Suprapubic skin (tissue), 3 donors: ENCODE data around the gene NME7.
"Not testable (repeated sequence)": the region's sequence is repeated elsewhere in the genome, so short reads cannot be mapped to it uniquely, and the experiment has no call there.

ENCODE experiments used
- CTCF ChIP-seq, 2 donors: fragments of 200-600 bp in 1 of 2; fragments of 450-650 bp in 1 of 2; sonication (generic) in 1 of 2; IDR thresholded peaks; one replicate each; pipeline ENCODE4 v1.5.1; 2016 to 2019; ENCODE audit warnings: antibody characterized with exemption in 2 of 2, mild to moderate bottlenecking in 1 of 2, moderate library complexity in 1 of 2
- POLR2AphosphoS5 ChIP-seq, 3 donors: sonication (generic); formaldehyde crosslinking; IDR thresholded peaks; one replicate each; pipeline ENCODE4 v1.6.1; 2017; ENCODE audit warnings: antibody characterized with exemption in 3 of 3

- TF ChIP-seq CTCF, POLR2AphosphoS5 (IDR thresholded peaks at IDR 0.05): not testable (repeated sequence)
Observed at GRCh38 chr1:169334727-169335126, 32.9 kb downstream of the NME7 start.
